ENCODE data around the gene LDLRAD3. TPM values are rescaled to one million over a fixed set of nuclear protein-coding genes. Genes with fewer than 3 reads are reported as not detected.

The LDLRAD3 gene
- polyA plus RNA-seq, 4 donors = 21.3 to 27.8 (median 22.4) TPM

- no peak for DNase-seq (ENCODE audit: low read depth in 4 of 4, low spot score in 3 of 4)
Measured at GRCh38 chr11:36013950-36014897, 70.4 kb downstream of the LDLRAD3 start.

- DNase-seq (ENCODE audit: low read depth in 4 of 4, low spot score in 3 of 4) = no peak
Measured at GRCh38 chr11:36014898-36015665, 71.2 kb downstream of the LDLRAD3 start.

GRCh38 chr11:36015799-36016198, 71.9 kb downstream of the LDLRAD3 start:
- no peak for DNase-seq (ENCODE audit: low read depth in 4 of 4, low spot score in 3 of 4)

- no peak for DNase-seq (ENCODE audit: low read depth in 4 of 4, low spot score in 3 of 4)
Measured at GRCh38 chr11:36016263-36016662, 72.4 kb downstream of the LDLRAD3 start.

- no peak for DNase-seq (ENCODE audit: low read depth in 4 of 4, low spot score in 3 of 4)
Measured at GRCh38 chr11:36016709-36017108, 72.8 kb downstream of the LDLRAD3 start.

- DNase-seq (ENCODE audit: low read depth in 4 of 4, low spot score in 3 of 4) = no peak
Measured at GRCh38 chr11:36019005-36019596, 75.2 kb downstream of the LDLRAD3 start.

- no peak for DNase-seq (ENCODE audit: low read depth in 4 of 4, low spot score in 3 of 4)
Measured at GRCh38 chr11:36019722-36020121, 75.9 kb downstream of the LDLRAD3 start.

GRCh38 chr11:36022882-36023281, 79.0 kb downstream of the LDLRAD3 start:
- DNase-seq (ENCODE audit: low read depth in 4 of 4, low spot score in 3 of 4) = no peak

- no peak for DNase-seq (ENCODE audit: low read depth in 4 of 4, low spot score in 3 of 4)
Measured at GRCh38 chr11:36023922-36024321, 80.1 kb downstream of the LDLRAD3 start.

- DNase-seq (ENCODE audit: low read depth in 4 of 4, low spot score in 3 of 4) = no peak
Measured at GRCh38 chr11:36024716-36025115, 80.9 kb downstream of the LDLRAD3 start.

- DNase-seq (ENCODE audit: low read depth in 4 of 4, low spot score in 3 of 4) = no peak
Measured at GRCh38 chr11:36026315-36026968, 82.6 kb downstream of the LDLRAD3 start.

- no peak for DNase-seq (ENCODE audit: low read depth in 4 of 4, low spot score in 3 of 4)
Measured at GRCh38 chr11:36027731-36028130, 83.9 kb downstream of the LDLRAD3 start.

GRCh38 chr11:36029616-36030015, 85.8 kb downstream of the LDLRAD3 start:
- DNase-seq (ENCODE audit: low read depth in 4 of 4, low spot score in 3 of 4) = no peak

GRCh38 chr11:36030731-36031281, 86.9 kb downstream of the LDLRAD3 start:
- no peak for DNase-seq (ENCODE audit: low read depth in 4 of 4, low spot score in 3 of 4)

GRCh38 chr11:36033082-36033751, 89.4 kb downstream of the LDLRAD3 start:
- no peak for DNase-seq (ENCODE audit: low read depth in 4 of 4, low spot score in 3 of 4)

GRCh38 chr11:36033936-36034335, 90.1 kb downstream of the LDLRAD3 start:
- DNase-seq (ENCODE audit: low read depth in 4 of 4, low spot score in 3 of 4) = no peak

GRCh38 chr11:36034551-36035331, 90.9 kb downstream of the LDLRAD3 start:
- no peak for DNase-seq (ENCODE audit: low read depth in 4 of 4, low spot score in 3 of 4)

- no peak for DNase-seq (ENCODE audit: low read depth in 4 of 4, low spot score in 3 of 4)
Measured at GRCh38 chr11:36035454-36035853, 91.6 kb downstream of the LDLRAD3 start.

GRCh38 chr11:36035999-36036398, 92.1 kb downstream of the LDLRAD3 start:
- DNase-seq (ENCODE audit: low read depth in 4 of 4, low spot score in 3 of 4) = no peak

Data from left renal pelvis (tissue), 4 donors.